ENCODE results near the gene HPS4.
"Not testable (repeated sequence)": the region's sequence is repeated elsewhere in the genome, so short reads cannot be mapped to it uniquely, and the experiment has no call there.

HPS4 gene

DNA sequence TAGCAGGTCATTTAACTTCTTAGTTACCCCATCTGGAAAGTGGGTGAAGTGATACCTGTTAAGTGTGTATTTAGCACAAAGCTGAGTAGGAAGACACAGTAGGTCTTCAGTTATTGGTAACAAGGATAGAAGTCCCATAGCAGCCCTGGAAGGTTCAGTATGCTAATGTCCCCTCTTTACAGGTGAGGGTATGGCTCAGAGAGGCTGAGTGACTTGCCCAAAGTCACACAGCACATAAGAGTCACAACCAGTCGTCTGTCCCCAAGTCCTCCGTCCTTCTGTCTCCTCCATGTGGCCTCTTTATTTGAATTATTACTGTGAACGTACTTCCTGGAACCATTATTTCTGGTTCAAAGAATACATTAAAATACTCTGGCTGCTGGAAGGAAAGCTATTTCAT, 44.0 kb downstream of the HPS4 start:
- no peak for DNase-seq

DNA sequence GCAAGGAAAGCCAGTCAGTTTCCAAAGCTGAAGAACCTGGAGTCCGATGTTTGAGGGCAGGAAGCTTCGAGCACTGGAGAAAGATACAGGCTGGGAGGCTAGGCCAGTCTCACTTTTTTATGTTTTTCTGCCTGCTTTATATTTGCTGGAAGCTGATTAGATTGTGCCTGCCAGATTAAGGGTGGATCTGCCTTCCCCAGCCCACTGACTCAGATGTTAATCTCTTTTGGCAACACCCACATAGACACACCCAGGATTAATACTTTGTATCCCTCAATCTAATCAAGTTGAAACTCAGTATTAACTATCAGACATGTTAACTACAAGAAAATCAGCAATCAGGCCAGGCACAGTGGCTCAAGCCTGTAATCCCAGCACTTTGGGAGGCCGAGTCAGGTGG, 44.8 kb downstream of the HPS4 start:
- not testable (repeated sequence) for DNase-seq

DNA sequence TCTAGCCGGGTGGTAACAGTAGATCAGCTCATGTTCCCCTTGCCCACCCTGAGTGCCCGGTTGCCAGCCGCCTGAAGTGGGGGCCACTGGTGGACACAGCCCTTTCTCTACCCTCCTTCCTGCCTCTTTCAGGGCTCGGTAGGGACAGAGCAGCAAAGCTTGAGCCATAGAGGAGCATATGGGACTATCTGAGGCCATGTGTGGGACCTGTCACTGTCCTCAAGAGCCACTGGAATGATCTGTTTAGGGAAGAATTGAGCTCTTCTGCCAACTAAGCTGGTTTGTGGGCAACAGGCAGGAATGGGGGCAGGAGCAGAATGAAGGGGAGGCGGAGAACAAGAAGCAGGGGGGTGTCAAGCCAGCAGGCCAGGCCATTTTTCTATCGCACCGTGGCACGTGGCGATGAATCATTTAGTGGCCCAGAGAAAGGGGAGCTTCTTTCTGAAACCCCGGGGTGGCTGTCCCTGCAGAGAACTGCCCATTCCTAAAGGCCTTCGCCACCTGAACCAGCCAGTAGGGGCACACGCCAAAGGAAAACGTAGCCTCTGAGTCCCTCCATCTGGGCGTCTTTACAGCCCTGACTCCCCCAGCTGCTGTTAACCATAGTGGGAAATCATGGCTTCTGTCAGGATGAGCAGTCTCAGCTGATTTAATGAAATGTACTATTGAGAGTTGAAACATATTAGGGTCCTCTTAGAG, 45.7 kb downstream of the HPS4 start:
- DNase-seq: no peak

DNA sequence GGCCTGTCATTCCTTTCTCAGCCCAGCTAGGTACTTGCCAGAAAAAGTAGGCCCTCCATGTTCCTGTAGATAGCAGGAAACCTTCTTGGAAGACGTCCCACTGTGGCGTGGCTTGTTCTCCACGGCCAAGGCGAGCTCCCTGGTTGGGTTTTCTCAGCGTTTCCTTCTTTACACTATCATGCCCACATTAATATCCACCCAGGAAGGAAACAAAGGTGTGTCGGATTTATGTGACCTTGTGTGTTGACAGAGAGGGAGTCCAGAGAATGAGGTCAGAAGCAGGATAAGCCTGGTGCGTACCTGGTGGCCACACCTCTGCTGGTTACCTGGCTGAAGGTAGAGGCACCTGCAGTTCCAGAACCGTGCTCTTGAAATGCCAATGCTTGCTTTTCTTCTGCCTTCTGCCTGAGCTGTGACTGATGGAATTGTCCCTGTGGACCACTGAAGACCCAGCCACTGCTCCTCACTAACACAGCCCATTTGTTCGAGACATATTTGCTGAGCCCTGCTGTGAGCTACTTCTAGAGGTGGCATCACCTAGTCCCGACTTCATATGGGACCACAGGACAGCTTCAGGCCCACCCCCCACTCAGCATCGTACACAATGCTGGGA, 46.6 kb downstream of the HPS4 start:
- DNase-seq: no peak

GRCh38 chr22:26435327-26436093, 48.1 kb downstream of the HPS4 start:
- no peak for DNase-seq

DNA sequence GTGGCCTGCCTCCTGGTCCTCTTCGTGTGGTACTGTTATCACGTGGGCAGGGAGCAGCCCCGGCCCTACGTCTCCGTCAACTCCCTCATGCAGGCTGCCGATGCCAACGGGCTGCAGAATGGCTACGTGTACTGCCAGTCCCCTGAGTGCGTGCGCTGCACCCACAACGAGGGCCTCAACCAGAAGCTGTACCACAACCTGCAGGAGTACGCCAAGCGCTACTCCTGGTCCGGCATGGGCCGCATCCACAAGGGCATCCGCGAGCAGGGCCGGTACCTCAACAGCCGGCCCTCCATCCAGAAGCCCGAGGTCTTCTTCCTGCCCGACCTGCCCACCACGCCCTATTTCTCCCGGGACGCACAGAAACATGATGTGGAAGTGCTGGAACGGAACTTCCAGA, 49.8 kb downstream of the HPS4 start:
- no peak for DNase-seq

DNA sequence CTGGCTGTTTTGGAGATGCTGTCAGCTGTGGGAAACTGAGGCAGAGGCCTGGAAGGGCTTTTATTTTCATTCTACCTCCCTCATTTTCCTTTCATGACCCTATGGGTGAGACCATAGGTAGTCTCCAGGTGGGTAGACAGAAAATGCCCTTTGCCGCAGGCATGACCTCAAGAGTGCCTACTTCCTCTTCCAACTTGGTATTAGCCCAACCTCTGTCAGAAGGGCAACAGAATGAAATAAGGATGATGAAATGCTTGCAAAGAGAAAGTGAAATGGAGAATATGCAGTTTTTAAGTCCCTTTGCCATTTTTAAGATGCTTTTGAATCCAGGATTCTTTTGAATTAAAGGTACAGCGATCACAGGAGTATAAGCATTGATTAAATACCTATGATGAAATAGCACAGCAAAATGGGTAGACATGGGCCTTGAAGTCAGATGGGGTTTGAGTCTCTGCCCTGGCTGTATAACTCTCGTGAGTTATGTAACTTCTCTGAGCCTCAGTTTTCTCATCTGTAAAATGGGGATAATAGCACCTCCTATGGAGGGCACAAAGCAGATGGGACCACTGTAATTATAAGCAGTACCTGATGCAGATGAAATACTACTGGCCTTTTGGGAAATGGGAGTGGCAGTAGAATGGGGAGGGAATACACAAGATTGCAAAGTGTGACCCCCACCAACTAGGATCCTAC, 50.8 kb downstream of the HPS4 start:
- DNase-seq: no peak

DNA sequence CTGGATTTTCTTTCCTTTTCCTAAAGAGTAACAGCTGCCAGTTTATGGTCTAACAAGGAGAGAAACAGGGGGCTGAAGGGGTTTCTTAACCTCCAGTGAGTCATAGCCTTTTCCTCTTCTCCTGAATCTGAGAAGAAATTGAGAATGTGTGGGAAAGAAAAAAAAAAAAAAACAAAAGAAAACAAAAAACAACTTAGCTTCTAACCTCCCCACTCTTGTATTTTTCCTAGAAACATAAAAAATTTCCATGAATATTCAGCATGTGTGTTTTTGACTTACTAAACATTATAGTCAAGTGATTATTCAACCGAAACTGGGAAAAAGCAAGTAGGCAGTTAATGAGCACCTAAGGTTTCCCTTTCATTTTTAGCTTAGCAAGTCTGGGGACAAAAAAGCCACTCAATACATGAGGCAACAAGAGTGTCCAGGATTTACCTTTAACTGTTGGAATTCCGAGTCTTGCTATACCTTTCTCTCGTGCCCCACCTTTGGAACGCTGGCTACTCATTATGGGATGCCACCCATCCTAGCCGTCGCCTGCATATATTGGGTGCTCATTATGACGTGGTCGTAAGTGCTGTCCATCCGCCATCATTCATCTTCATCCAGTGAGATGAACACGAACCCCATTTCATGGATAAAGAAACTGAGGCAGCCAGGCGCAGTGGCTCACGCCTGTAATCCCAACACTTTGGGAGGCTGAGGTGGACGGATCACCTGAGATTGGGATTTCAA, 52.2 kb downstream of the HPS4 start:
- no peak for DNase-seq

DNA sequence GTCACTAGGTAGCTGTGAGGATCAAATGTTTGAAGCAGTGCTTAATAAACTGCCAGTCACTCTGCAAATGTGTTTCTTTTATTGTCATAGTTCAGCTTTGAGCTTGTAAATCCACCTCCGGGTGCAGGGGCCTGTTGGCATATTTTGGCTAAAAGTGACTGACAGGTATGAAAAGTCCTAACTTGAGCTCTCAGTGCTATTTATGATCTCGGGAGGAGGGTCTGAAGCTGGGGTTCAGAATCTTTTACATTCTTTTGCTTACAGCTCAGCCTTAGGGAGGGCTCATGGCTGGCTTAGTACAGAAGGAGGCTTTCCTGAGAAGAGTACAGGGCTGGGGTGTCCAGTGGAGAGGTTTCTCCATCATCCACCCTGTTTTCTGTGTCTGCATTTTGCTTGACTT, 53.0 kb downstream of the HPS4 start:
- no peak for DNase-seq

DNA sequence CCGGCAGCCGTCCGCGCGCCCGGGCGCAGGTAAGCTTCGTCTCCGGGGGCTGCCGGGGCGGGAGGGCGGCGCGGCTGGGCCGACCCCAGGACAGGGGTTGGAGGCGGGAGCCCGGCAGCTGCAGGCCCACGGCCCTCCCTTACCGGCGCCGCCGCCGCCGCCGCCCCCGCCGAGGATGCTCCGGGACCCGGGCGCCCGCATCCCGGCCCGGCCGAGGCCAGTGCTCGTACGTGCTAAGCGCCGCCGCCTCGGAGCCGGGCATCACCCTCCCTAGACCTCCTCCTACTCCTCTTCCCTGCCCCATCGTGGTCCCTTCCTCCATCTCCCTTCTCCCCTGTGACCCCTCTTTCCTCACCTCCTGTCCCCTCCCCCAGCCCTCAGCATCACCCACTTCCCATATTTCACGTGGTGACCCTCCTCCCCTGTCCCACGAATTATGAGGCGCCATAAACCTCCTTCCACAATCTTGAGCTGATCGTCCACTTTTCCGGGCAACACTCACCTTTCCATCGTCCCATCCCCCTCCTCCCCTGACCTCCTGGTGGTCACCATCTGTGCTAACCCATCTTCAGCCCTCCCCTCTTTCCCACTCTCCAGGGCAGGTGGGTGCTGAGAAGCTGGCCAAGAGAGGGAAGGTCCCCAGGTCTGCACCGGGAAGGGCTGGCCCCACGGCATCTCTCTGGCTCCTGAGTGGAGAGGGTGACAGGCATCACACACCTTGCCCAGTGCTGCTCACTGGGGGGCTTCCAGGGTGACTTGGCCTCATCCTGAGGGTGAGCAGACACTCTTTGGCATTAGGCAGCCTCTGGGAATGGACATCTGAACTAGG, 53.9 kb downstream of the HPS4 start:
- DNase-seq: no peak

DNA sequence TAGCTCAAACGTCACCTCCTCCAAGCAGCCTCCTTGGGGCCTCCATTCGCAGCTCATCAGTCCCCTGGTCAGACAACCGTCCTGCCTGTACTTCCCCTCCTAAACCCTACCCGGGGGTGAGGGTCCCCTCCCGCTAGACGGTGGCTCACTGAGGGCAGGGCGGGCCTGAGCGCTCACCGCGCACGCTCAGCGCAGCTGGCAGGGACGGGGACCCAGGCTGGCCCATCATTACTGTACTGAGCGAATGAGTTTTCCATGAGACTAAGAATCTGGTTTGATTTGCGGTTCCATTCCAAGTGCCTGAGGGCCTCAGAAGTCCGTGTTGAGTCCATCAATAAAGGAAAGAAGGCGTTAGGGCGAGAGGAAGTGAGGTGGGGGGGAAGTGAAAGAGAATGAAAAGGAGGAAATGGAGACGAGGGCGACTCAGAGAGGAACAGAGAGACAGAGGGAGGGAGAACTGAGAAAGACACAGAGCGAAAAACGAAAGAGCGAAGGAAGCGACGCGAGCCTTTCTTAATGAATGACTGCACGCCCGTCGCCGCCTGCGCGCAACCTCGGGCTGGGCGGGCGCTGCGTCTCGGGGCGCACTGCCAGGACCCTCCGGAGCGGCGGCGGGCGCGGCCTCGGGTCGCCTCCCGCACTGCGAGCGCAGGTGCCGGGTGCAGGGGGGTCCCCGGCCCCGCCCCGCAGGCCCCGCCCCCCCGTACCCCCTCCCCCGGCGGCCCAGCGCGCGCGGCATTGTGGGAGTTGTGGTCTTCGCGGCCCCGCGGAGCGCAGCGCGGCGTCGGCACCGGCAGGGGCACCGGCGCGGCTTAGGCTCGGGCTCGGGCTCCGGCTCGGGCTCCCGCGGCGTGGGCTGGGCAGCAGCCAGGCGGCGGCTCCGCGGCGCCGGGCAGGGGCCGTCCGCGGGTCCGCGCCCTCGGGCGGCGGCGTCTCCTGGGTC, 54.8 kb downstream of the HPS4 start, which contains the start of gene ASPHD2:
ASPHD2 (plus strand) TSS at position 746 of the 943 bp plus-strand sequence. CDS start 4,356 bp downstream, outside the sequence.
- peak; percentile 85 for DNase-seq

DNA sequence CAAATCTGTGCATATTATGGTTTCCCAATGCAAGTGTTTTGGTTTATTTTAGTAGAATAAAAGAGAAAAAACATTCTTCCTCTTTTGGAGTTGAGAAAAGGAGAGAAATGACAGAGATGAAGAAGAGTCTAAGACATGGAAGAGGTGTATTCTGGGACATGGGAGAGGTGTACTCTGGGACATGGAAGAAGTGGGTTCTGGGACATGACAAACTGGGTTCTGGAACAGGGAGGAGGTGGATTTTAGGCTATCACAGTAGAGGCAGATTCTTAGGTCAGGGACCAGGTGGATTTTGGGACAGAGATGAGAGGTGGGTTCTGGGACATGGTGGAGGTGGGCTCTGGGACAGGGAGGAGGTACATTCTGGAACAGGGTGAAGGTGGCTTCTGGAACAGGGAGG, 56.7 kb downstream of the HPS4 start:
- no peak for DNase-seq

GRCh38 chr22:26418620-26419019, 65.0 kb downstream of the HPS4 start:
- no peak for DNase-seq

GRCh38 chr22:26417406-26417805, 66.2 kb downstream of the HPS4 start:
- DNase-seq: no peak

DNA sequence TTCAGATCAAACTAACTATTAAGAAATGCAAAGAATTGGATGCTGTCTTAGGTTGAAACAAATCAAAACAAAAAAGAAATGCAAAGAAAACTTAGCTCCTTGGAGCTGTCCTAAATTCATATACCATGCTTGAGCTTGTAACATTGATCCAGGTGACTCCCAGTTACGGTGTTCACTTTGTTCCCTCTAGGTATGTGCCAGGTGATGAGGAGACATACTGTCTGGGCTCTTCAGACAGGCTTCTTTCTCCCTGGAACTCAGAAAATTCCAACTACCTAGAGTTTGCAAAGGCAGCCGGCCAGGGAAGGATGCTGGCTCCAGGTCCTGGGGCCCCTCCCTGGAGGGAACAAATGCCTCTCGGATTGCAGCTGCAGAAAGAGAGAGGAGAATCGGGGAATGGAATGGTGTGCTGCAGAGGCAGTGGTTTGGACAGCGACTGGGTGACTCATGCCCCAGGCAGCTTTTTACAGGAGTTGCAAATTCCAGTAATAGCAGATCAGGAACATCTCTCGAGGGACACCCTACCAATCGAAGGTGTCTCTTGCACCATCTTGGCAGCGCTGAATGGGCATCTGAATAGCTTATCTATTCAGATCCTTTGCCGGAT, 66.8 kb downstream of the HPS4 start:
- no peak for DNase-seq

DNA sequence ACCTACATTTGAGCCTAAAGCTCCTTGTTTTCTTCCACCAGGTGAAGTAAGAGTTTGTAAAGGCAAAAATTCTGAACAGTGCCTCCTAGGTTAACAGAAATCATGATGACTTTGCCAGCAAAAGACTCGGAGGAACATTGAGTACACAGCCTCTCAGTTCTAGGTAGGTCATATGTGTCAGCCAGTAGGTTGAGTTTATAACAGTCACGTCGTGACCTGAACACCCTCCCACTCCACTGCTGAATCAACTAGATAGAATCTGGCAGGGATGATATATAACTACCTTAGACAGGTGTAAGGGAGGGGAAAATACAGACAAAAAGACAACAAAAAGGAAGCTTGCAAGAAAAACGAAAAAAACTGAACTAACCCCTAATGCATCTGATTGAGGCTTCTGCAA, 67.3 kb downstream of the HPS4 start:
- DNase-seq: no peak

DNA sequence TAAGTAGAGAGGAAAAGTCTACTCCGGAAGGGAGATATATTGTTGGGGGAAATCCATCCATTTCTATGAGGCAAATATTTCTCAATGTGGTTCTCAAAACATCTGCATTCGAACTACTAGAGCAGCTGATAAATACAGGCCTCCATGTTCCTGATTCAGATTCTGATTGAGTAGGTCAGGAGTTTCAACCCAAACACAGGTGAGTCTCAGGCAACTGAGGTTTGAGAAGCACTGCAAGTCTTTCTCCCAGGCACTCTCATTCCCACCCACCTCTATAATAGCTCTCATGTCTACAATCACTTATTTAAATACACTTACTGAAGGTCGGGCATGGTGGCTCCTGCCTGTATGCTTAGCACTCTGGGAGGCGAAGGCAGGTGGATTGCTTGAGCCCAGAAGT, 69.2 kb downstream of the HPS4 start:
- no peak for DNase-seq

GRCh38 chr22:26410386-26410785, 73.2 kb downstream of the HPS4 start:
- DNase-seq: no peak

GRCh38 chr22:26409719-26410335, 73.8 kb downstream of the HPS4 start:
- no peak for DNase-seq
